HepG2 (cell line): Measurements from ENCODE around the gene CD83.

Experiments
- EEA1 ChIP-seq: sonication (generic); formaldehyde crosslinking; IDR thresholded peaks from 2 replicates; pipeline ENCODE4 v1.5.1; 2020; ENCODE audit warnings: mild to moderate bottlenecking, missing genetic modification reagents, borderline replicate concordance
- EP300 ChIP-seq, 3 experiments: sonication (generic) in 1 of 3; formaldehyde crosslinking in 1 of 3; IDR thresholded peaks; 2 replicates each; pipeline versions ENCODE4 v1.5.1 to v1.6.1; 2011 to 2020; ENCODE audit warnings: low read depth in 2 of 3, low read length in 2 of 3, borderline replicate concordance in 1 of 3, improper control_type of control experiment in 1 of 3, mild to moderate bottlenecking in 1 of 3, missing genetic modification reagents in 1 of 3, moderate library complexity in 1 of 3
- KDM3A ChIP-seq: IDR thresholded peaks from 2 replicates; pipeline ENCODE4 v1.6.1; 2018; ENCODE audit warnings: low read depth, missing compliant biosample characterization
- POLR2A ChIP-seq, 2 experiments: IDR thresholded peaks; 2 replicates each; pipeline ENCODE4 v1.6.1; 2011; ENCODE audit warnings: low read depth in 2 of 2, low read length in 2 of 2, mild to moderate bottlenecking in 1 of 2, moderate library complexity in 1 of 2; ENCODE audit not compliant: insufficient read depth in 1 of 2
- TF ChIP-seq, protein P1 (sequence below): sonication (generic); formaldehyde crosslinking; IDR thresholded peaks from 2 replicates; pipeline ENCODE4 v1.9.0; 2022; ENCODE audit warnings: low read depth, missing genetic modification reagents
- TF ChIP-seq, protein P2 (sequence below): sonication (generic); formaldehyde crosslinking; IDR thresholded peaks from 2 replicates; pipeline ENCODE4 v1.5.0; 2020; ENCODE audit warnings: mild to moderate bottlenecking, missing genetic modification reagents, moderate library complexity

DNA sequence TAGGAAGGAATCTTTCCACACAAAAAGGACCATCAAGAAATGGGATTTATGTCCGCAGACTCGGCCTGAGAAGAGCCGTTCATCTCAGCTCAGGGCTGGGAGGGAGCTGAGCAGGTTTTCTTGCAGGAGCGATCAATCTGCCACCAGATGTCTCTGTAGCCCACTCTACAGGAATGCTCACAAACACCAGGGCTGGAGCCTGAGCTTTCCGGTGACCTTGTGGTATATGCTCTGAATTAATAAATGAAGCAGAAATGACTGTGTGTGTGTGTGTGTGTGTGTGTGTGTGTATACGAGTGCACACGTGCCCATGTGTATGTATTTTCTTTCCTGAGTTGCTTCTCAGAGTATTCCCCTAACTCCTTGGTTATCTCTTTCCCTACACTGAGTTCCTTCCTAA lies 12.0 kb downstream of the CD83 start:
- TF ChIP-seq EP300 (IDR thresholded peaks at IDR 0.05; ENCODE audit: low read depth in 2 of 2, low read length in 2 of 2) = no peak
- no peak for TF ChIP-seq EP300 (CRISPR knock-in tag; IDR thresholded peaks at IDR 0.05; ENCODE audit: borderline replicate concordance)
- TF ChIP-seq, protein P1, sequence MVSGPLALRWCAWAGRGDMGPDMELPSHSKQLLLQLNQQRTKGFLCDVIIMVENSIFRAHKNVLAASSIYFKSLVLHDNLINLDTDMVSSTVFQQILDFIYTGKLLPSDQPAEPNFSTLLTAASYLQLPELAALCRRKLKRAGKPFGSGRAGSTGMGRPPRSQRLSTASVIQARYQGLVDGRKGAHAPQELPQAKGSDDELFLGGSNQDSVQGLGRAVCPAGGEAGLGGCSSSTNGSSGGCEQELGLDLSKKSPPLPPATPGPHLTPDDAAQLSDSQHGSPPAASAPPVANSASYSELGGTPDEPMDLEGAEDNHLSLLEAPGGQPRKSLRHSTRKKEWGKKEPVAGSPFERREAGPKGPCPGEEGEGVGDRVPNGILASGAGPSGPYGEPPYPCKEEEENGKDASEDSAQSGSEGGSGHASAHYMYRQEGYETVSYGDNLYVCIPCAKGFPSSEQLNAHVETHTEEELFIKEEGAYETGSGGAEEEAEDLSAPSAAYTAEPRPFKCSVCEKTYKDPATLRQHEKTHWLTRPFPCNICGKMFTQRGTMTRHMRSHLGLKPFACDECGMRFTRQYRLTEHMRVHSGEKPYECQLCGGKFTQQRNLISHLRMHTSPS (CRISPR knock-in tag) = no peak
- no peak for TF ChIP-seq POLR2A (IDR thresholded peaks at IDR 0.05; ENCODE audit: insufficient read depth in 1 of 2, low read depth in 2 of 2, low read length in 2 of 2)
- no peak for TF ChIP-seq KDM3A (CRISPR knock-in tag)
- no peak for TF ChIP-seq EEA1 (CRISPR knock-in tag)
- TF ChIP-seq, protein P2, sequence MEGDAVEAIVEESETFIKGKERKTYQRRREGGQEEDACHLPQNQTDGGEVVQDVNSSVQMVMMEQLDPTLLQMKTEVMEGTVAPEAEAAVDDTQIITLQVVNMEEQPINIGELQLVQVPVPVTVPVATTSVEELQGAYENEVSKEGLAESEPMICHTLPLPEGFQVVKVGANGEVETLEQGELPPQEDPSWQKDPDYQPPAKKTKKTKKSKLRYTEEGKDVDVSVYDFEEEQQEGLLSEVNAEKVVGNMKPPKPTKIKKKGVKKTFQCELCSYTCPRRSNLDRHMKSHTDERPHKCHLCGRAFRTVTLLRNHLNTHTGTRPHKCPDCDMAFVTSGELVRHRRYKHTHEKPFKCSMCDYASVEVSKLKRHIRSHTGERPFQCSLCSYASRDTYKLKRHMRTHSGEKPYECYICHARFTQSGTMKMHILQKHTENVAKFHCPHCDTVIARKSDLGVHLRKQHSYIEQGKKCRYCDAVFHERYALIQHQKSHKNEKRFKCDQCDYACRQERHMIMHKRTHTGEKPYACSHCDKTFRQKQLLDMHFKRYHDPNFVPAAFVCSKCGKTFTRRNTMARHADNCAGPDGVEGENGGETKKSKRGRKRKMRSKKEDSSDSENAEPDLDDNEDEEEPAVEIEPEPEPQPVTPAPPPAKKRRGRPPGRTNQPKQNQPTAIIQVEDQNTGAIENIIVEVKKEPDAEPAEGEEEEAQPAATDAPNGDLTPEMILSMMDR (CRISPR knock-in tag) = peak; percentile 94
